Endothelial cell of coronary artery (primary cell): ENCODE results near the gene LAP3. TPM values are rescaled to one million over a fixed set of nuclear protein-coding genes. Genes with fewer than 3 reads are reported as not detected.

Source experiments
- total RNA-seq: library from RNA; depleted of rRNA; stranded (reverse); fragments of >200 nt; gene quantifications from 2 replicates; pipeline ENCODE4 v1.2.3, GENCODE V29; 2014

The LAP3 gene
- 143 and 189 TPM in 2 replicates for total RNA-seq

GRCh38 chr4:17576932-17577664 is at the start of gene LAP3:
Gene LAP3, plus strand, starts transcription at chr4:17577198. Its CDS starts 268 bp downstream, at chr4:17577466.

DNA sequence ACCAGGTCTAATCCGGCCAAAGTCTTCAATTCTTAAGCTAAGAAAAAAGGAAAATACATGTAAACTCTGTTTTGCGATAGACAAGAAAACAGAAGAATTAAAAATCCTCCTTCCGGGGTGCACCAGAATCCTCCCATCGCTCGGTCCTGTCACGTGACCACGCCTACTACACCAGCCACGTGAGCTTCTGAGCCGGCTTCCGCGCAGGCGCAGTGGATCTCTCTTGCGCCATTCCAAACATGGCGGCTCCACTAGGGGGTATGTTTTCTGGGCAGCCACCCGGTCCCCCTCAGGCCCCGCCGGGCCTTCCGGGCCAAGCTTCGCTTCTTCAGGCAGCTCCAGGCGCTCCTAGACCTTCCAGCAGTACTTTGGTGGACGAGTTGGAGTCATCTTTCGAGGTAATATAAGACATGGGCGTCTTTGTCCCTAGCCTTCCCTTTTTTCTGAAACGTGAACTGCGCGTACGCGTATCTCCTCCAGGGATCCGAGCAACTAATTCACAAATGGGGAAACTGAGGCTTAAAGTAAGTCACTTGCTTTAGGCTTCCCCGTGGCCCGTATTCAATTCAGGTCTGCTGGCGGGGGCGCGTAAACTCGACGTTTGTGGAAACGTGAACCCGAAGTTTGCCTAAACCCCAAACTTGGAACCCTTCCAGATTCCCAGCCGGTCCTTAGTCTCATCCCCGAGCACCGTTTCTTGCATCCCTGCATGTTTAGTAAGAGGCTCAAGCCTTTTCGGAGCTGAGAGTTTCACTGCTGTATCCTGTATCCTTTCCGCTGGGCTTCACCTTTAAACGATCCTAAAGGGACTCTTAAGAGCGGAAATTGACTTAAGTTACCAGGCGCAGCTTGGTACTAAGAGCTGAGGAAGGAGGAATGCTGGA is 37.7 kb downstream of the LAP3 start, which contains the start of gene MED28:
MED28 (plus strand) TSS at position 226 of the 884 bp plus-strand sequence; CDS start at position 240, 14 bp downstream.

Other genes with a start within 250 kb of the LAP3 start
- gene QDPR, start 65.1 kb upstream of the LAP3 start, total RNA-seq, result 20.0 and 27.0 TPM in 2 replicates
- not detected in 2 replicates for gene CLRN2, start 62.0 kb upstream of the LAP3 start, total RNA-seq
- gene MED28, start 37.4 kb downstream of the LAP3 start, total RNA-seq, result 10.8 and 12.8 TPM in 2 replicates
- under 0.01 TPM in 1 of 2 replicates, not detected in the other for gene FAM184B, start 204.4 kb downstream of the LAP3 start, total RNA-seq
- gene DCAF16, start 233.6 kb downstream of the LAP3 start, total RNA-seq, result 17.0 and 20.0 TPM in 2 replicates
- 15.0 and 38.7 TPM in 2 replicates for gene NCAPG, start 233.8 kb downstream of the LAP3 start, total RNA-seq